Superior temporal gyrus (tissue), 1 donor: ENCODE results near the gene PBLD.
A peak's percentile ranks its signal among the peaks of the same experiment; 100 is the strongest.

ENCODE experiments used
- DNase-seq: peaks from one replicate; pipeline ENCODE4 v3.0.0-alpha.2; 2016; ENCODE audit errors: extremely low spot score

The PBLD gene

GRCh38 chr10:68332259-68333057, at the start of gene PBLD:
Gene PBLD (minus strand): TSS chr10:68332928. CDS start chr10:68306844, 26,084 bp downstream.
- peak; percentile 87 for DNase-seq

- no peak for DNase-seq
Measured at GRCh38 chr10:68371604-68372003, 38.9 kb upstream of the PBLD start.

DNA sequence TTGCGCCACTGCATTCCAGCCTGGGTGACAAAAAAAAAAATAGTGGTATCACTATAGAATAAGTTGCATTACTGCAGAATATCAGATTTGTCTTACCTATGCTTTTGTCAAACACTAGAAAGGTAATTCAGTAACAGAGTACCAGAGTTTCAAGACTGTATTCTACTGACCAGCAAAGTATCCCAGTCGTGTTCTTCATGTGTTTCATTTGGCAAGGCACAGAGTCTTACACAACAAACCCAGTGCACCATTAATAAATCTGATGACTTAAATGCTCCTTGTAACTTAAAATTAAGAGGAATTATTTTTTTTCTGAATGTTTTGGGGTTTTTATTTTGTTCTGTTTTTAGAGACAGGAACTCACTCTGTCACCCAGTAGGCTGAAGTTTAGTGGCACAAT, 34.4 kb upstream of the PBLD start:
- no peak for DNase-seq

DNA sequence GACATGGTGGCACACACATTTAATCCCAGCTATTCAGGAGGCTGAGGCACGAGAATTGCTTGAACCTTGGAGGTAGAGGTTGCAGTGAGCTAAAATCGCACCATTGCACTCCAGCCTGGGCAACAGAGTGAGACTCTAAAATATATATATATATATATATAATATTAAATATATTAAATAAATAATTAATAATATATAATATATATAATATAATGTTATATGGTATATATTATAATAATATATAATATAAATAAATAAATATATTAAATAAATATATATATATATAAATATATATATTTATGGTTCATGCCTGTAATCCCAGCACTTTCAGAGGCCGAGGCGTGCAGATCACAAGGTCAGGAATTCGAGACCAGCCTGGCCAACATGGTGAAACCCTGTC, 33.9 kb upstream of the PBLD start:
- no peak for DNase-seq

DNA sequence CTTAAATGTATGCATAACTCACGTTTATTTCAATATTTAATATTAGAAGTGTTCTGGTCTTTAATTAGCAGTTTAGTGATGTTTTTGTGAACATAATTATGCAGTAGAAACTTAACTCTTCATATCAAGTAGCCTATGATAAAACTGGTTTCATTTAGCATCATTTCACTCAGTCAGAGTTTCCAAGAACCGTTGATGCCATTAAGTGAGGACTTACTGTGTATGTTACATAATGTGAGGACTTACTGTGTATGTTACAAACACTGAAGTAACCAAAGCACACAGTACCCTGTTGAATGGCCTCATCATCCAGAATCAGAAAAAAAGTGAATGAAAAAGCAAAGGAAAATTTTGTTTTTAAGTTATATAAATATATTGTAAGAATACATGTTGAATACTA, 32.9 kb upstream of the PBLD start:
- DNase-seq = no peak

- no peak for DNase-seq
Measured at GRCh38 chr10:68364101-68364886, 31.6 kb upstream of the PBLD start.

GRCh38 chr10:68362590-68362989, 29.9 kb upstream of the PBLD start:
- no peak for DNase-seq

GRCh38 chr10:68359189-68359588, 26.5 kb upstream of the PBLD start:
- DNase-seq = no peak

- no peak for DNase-seq
Measured at GRCh38 chr10:68353537-68353936, 20.8 kb upstream of the PBLD start.

GRCh38 chr10:68348265-68348741, 15.6 kb upstream of the PBLD start:
- peak; percentile 55 for DNase-seq

- DNase-seq = no peak
Measured at GRCh38 chr10:68346774-68347173, 14.0 kb upstream of the PBLD start.

DNA sequence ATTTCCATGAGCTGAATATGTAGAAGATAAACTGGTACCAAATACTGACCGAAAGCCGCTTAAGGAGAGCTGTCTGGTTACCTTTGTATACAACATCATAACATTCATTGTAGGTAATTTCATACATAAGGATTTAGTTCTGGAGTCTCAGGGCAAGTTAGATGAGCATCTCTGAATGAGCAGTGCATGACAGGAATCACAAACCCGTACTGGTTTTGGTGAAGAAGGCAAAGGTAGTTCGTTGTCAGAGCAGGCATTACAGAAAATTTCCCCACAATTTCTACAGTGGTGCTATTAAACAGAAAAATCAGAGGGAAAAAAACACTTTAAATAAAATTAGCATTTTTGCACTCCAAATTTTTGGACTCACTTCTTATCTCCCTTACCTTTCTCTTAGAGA, 12.9 kb upstream of the PBLD start:
- peak; percentile 7 for DNase-seq

DNA sequence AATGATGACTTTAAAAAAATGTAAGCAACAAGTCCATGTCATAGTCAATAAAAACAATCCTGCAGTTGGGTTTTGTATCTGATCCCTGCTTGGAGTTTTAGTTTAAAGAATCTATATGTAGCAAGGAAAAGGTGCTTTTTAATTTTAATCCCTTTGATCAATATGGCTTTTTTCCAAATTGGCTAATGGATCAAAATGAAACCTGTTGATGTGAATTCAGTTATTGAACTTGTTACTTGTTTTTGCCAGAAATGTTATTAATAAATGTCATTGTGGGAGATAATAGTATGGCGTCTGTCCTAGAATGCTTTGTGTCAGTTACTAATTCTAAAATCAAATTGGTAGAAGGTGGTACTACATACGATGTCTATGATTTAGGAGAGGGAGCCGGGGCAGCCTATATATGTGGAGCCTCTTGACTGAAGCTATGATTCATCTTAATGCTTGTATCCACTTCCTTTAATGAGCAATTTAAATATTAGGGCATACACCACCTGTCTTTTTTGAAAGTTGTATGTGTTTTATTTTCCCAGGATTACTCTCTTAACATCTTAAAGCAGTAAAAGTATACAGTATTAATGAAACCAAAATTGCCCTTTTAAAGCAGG, 10.3 kb upstream of the PBLD start:
- DNase-seq = no peak

DNA sequence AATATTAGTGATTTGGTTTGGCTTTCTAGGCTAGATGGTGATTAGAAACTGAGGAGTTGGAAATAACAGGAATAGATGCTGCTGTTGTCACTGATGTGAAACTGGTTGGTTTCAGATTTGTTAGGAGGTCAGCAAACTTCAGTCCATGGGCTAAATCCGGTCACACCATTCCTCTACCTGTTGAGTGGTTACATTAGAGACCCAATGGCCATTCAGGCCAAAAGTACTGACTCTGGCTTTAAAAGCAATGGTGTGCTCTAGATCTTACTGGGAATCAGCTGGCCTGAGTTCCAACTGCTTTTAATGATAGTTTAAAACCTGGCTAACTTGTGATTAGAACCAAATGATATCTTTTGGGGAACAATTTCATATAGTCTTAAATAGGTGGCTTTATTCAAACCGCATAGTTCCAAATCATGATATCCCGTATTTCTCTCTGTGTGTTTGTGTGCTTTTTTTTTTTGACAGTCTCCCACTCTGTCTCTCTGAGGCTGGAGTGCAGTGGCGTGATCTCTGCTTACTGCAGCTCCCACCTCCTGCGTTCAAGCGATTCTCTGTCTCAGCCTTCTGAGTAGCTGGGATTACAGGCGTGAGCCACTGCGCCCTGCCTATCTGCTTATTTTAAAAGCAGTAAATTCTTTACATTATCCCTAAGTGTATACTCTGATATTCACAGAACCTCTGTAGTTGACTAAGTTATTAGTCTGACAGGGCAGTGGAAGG, 7.8 kb upstream of the PBLD start:
- no peak for DNase-seq

DNA sequence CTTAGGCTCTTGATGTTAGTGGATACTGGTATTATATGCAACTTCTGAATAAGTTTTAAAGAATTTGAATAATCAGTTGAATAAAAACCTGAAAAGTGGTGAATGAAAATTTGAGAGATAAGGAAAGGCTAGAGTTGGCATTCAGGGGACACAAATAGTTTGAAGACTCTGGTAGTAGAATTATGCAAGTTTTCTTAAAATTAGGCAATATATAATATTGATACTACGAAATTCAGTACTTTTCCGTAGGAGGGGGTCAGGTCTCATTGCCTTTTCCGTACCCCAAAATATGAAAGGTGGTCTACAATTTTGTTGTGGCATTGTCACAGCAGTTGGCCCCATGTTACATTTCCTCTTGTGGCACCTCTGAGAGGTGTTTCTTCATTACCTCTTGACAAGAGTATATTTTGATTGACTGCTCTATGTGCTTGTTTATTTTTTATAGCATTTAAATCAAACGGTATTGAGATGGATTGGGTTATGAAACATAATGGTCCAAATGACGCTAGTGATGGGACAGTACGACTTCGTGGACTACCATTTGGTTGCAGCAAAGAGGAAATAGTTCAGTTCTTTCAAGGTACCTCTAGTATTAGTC, 4.1 kb upstream of the PBLD start:
- DNase-seq = peak; percentile 13

DNA sequence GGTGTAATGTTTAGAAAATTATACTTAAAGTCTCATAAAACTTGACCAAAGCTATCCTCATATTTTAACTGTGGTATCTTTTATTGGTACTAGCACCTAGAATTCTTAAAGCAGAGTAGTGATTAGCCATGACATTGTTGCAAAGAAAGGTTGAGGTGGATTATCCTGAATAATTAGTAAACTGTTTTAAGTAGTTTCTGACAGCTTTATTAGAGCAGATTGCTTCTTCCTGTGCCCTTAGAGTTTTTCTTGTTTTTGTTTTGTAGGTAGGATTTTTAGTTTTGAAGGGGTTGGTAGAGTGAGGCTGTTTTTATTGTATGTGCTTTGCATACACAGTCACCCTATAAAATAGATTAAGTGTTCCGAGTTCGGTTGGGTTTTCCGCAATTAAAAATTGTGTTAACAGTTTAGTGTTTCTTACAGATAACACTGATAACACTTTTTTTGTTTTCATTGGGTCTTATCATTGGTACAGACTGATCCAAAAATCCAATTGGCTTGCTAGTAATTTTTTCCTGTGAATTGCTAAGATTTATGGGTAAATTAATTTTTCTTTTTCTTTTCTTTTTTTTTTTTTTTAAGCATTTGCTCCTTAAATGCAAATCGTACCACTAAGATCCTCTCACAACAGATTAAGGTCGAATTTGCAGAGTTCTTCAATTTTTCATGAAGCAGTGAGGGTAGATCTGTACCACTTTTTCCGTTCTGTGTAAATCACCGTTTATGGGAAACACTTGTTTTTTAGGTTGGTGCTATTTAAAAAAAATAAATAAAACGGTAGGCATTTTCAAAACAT, 2.1 kb upstream of the PBLD start:
- peak; percentile 16 for DNase-seq

DNA sequence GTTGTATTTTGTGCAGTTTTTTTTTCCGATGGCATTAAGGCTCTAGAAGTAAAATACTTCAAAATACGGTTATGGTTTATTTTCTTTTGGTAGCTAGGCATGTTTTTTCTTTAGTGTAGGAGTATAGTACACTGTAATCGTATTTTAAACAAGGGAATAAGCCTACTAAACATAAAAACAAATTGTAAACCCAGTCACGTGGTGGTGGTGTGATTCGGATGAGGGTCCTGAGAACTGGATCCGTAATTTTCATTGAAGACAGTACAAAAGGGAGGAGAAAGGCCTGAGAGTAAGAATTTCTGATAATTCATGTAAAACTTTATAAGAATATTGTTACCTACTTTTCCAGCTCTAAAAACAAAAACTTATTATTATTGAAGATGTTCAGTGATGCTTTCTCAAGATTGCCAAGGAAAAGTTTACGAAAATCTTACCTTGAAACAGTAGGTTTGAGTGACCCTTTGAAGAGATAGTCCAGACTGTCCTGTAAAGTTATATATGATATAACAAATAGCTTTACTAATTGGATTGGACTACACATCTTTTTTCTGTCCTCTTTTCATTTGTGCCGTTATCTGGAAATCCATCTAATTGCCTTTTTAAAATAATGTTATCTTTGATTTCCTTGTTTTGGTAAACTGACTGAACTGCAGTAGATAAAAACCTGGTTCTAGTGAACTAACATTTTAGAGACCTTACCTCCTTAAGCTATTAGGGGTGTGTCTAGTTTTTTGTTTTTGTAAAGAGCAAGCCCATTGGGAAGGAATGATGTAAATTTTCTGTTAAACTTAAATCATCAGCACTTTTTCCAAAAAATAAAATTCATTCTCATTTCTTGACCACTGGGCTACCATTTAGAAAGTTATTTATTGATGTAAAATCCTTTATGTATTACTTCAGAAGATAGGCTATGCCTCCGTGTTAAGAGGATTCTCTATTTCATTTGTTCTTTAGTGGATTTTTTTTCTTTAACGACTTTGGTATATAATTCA, 1.0 kb upstream of the PBLD start:
- DNase-seq = peak; percentile 55

- no peak for DNase-seq
Measured at GRCh38 chr10:68333058-68333395, 299 bp upstream of the PBLD start.

GRCh38 chr10:68331455-68332258, 1.1 kb downstream of the PBLD start, which contains the start of gene HNRNPH3:
Gene HNRNPH3 (plus strand): TSS chr10:68332064. CDS start chr10:68337222, 5,158 bp downstream.
- peak; percentile 98 for DNase-seq
